Measurements from ENCODE around the gene TNFRSF25. TPM values are rescaled to one million over a fixed set of nuclear protein-coding genes. Genes with fewer than 3 reads are reported as not detected.

Gene TNFRSF25
- total and polyA plus RNA-seq, 2 of the 8 experiments (the other 6 are each of a cell fraction or from before 2014, with no cell fraction given) = 10.7 to 19.5 TPM

DNA sequence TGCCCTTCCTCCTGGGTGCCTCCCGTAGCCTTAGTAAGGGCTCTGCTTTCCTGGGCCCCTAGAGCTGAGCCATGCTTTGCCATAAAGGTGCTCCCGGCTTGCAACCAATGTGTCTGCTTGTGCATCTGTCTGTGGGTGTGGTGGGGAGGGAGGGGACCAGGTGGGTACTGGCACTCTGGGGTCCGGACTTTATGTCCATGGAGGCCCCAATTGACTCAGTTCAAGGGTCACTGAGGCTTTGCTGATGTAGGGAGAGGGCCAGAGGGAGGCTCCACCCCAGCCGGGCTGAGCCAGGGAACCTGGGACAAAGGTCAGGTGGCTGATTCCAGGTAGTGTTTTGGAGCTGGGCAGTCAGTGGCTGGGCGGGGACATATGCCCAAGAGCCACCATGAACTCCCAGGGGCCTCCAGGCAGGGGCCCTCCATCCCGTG, 15.0 kb downstream of the TNFRSF25 start (continued):
- TF ChIP-seq, protein P1, sequence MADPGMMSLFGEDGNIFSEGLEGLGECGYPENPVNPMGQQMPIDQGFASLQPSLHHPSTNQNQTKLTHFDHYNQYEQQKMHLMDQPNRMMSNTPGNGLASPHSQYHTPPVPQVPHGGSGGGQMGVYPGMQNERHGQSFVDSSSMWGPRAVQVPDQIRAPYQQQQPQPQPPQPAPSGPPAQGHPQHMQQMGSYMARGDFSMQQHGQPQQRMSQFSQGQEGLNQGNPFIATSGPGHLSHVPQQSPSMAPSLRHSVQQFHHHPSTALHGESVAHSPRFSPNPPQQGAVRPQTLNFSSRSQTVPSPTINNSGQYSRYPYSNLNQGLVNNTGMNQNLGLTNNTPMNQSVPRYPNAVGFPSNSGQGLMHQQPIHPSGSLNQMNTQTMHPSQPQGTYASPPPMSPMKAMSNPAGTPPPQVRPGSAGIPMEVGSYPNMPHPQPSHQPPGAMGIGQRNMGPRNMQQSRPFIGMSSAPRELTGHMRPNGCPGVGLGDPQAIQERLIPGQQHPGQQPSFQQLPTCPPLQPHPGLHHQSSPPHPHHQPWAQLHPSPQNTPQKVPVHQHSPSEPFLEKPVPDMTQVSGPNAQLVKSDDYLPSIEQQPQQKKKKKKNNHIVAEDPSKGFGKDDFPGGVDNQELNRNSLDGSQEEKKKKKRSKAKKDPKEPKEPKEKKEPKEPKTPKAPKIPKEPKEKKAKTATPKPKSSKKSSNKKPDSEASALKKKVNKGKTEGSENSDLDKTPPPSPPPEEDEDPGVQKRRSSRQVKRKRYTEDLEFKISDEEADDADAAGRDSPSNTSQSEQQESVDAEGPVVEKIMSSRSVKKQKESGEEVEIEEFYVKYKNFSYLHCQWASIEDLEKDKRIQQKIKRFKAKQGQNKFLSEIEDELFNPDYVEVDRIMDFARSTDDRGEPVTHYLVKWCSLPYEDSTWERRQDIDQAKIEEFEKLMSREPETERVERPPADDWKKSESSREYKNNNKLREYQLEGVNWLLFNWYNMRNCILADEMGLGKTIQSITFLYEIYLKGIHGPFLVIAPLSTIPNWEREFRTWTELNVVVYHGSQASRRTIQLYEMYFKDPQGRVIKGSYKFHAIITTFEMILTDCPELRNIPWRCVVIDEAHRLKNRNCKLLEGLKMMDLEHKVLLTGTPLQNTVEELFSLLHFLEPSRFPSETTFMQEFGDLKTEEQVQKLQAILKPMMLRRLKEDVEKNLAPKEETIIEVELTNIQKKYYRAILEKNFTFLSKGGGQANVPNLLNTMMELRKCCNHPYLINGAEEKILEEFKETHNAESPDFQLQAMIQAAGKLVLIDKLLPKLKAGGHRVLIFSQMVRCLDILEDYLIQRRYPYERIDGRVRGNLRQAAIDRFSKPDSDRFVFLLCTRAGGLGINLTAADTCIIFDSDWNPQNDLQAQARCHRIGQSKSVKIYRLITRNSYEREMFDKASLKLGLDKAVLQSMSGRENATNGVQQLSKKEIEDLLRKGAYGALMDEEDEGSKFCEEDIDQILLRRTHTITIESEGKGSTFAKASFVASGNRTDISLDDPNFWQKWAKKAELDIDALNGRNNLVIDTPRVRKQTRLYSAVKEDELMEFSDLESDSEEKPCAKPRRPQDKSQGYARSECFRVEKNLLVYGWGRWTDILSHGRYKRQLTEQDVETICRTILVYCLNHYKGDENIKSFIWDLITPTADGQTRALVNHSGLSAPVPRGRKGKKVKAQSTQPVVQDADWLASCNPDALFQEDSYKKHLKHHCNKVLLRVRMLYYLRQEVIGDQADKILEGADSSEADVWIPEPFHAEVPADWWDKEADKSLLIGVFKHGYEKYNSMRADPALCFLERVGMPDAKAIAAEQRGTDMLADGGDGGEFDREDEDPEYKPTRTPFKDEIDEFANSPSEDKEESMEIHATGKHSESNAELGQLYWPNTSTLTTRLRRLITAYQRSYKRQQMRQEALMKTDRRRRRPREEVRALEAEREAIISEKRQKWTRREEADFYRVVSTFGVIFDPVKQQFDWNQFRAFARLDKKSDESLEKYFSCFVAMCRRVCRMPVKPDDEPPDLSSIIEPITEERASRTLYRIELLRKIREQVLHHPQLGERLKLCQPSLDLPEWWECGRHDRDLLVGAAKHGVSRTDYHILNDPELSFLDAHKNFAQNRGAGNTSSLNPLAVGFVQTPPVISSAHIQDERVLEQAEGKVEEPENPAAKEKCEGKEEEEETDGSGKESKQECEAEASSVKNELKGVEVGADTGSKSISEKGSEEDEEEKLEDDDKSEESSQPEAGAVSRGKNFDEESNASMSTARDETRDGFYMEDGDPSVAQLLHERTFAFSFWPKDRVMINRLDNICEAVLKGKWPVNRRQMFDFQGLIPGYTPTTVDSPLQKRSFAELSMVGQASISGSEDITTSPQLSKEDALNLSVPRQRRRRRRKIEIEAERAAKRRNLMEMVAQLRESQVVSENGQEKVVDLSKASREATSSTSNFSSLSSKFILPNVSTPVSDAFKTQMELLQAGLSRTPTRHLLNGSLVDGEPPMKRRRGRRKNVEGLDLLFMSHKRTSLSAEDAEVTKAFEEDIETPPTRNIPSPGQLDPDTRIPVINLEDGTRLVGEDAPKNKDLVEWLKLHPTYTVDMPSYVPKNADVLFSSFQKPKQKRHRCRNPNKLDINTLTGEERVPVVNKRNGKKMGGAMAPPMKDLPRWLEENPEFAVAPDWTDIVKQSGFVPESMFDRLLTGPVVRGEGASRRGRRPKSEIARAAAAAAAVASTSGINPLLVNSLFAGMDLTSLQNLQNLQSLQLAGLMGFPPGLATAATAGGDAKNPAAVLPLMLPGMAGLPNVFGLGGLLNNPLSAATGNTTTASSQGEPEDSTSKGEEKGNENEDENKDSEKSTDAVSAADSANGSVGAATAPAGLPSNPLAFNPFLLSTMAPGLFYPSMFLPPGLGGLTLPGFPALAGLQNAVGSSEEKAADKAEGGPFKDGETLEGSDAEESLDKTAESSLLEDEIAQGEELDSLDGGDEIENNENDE (IDR thresholded peaks at IDR 0.05; ENCODE audit: insufficient replicate concordance, low read length) = no peak
- TF ChIP-seq TAF7 (optimal IDR thresholded peaks at IDR 0.05; ENCODE audit: borderline replicate concordance, low read depth, low read length) (no peak), KDM1A (IDR thresholded peaks at IDR 0.05; ENCODE audit: borderline replicate concordance, low read length) (no peak), BRCA1 (IDR thresholded peaks at IDR 0.05; ENCODE audit: low read depth, low read length) (no peak), HDAC6 (IDR thresholded peaks at IDR 0.05; ENCODE audit: low read depth, low read length) (no peak), POU5F1 (IDR thresholded peaks at IDR 0.05; ENCODE audit: low read depth, low read length) (no peak), TCF12 (IDR thresholded peaks at IDR 0.05; ENCODE audit: low read depth, low read length) (no peak), RBBP5 (IDR thresholded peaks at IDR 0.05; ENCODE audit: borderline replicate concordance, low read depth, low read length) (no peak)
- TF ChIP-seq, protein P2, sequence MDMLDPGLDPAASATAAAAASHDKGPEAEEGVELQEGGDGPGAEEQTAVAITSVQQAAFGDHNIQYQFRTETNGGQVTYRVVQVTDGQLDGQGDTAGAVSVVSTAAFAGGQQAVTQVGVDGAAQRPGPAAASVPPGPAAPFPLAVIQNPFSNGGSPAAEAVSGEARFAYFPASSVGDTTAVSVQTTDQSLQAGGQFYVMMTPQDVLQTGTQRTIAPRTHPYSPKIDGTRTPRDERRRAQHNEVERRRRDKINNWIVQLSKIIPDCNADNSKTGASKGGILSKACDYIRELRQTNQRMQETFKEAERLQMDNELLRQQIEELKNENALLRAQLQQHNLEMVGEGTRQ (IDR thresholded peaks at IDR 0.05; ENCODE audit: low read length) = no peak
- TF ChIP-seq, protein P3, sequence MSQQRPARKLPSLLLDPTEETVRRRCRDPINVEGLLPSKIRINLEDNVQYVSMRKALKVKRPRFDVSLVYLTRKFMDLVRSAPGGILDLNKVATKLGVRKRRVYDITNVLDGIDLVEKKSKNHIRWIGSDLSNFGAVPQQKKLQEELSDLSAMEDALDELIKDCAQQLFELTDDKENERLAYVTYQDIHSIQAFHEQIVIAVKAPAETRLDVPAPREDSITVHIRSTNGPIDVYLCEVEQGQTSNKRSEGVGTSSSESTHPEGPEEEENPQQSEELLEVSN (IDR thresholded peaks at IDR 0.05) = no peak

Data from H1 (cell line).